ENCODE results near the gene CHST4. TPM values are rescaled to one million over a fixed set of nuclear protein-coding genes. Genes with fewer than 3 reads are reported as not detected.

Gene CHST4
- total RNA-seq, 4 donors from 2014 or later, result 0.26 to 0.63 TPM; not detected in 2

DNA sequence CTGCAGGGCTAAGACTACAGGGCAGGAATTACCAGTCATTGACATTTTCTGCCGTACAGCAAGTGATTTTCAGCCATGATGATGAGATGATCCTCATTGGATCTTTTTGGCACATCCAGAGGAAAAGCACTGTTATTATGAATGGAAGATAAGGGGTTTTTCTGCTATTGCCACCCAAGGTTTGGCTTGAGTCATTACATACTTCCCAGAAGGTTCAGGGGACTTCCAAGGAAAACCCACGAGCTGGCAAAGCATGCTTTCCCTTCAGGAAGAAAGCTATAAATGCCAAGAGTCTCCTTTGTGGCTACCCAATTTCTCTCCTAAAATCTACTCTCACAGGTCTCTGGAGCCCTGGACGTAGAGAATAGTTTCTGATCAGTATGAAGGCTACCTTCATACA is 6.1 kb downstream of the CHST4 start:
- intact Hi-C loops (cut with DNase I), result no loop called here
- no peaks in the 10 kb centered on the region for H3K36me3 ChIP-seq
- H3K27ac ChIP-seq (replicated peaks in 1 of 4), result no peak overlapping the region
- no peak overlapping the region for H3K4me3 ChIP-seq
- H3K27me3 ChIP-seq, result no peaks in the 10 kb centered on the region
- H3K9me3 ChIP-seq, result no peaks in the 10 kb centered on the region
- TF ChIP-seq POLR2AphosphoS5 (IDR thresholded peaks at IDR 0.05), result no peak
- no peak for DNase-seq (ENCODE audit: extremely low spot score)
- no peaks in the 10 kb centered on the region for H3K4me1 ChIP-seq
- 71% methylated on average over 3 of the region's 3 CpGs for WGBS

- no peak for TF ChIP-seq POLR2A (IDR thresholded peaks at IDR 0.05; ENCODE audit: low read depth)
- TF ChIP-seq, protein P1, sequence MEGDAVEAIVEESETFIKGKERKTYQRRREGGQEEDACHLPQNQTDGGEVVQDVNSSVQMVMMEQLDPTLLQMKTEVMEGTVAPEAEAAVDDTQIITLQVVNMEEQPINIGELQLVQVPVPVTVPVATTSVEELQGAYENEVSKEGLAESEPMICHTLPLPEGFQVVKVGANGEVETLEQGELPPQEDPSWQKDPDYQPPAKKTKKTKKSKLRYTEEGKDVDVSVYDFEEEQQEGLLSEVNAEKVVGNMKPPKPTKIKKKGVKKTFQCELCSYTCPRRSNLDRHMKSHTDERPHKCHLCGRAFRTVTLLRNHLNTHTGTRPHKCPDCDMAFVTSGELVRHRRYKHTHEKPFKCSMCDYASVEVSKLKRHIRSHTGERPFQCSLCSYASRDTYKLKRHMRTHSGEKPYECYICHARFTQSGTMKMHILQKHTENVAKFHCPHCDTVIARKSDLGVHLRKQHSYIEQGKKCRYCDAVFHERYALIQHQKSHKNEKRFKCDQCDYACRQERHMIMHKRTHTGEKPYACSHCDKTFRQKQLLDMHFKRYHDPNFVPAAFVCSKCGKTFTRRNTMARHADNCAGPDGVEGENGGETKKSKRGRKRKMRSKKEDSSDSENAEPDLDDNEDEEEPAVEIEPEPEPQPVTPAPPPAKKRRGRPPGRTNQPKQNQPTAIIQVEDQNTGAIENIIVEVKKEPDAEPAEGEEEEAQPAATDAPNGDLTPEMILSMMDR (IDR thresholded peaks at IDR 0.05), result no peak
- TF ChIP-seq POLR2AphosphoS5 (IDR thresholded peaks at IDR 0.05), result no peak
- TF ChIP-seq EP300 (IDR thresholded peaks at IDR 0.05), result no peak
- Histone ChIP-seq H3K4me1 (no peaks in the 10 kb centered on the region), H3K36me3 (no peaks in the 10 kb centered on the region), H3K27ac (replicated peaks in 1 of 4) (no peak overlapping the region), H3K4me3 (no peak overlapping the region), H3K27me3 (no peaks in the 10 kb centered on the region), H3K9me3 (no peaks in the 10 kb centered on the region)
- intact Hi-C loops (cut with DNase I), result no loop called here
- no peak for DNase-seq (ENCODE audit: extremely low spot score)
- 92% methylated on average over 6 of the region's 28 CpGs for WGBS
Observed at GRCh38 chr16:71536752-71537499, 10.7 kb downstream of the CHST4 start.

- no peaks in the 10 kb centered on the region for H3K36me3 ChIP-seq
- H3K9me3 ChIP-seq, result no peaks in the 10 kb centered on the region
- no peaks in the 10 kb centered on the region for H3K27me3 ChIP-seq
- intact Hi-C loops (cut with DNase I), result no loop called here
- no peak for DNase-seq (ENCODE audit: extremely low spot score)
- H3K4me1 ChIP-seq, result no peaks in the 10 kb centered on the region
- H3K4me3 ChIP-seq, result no peak overlapping the region
- WGBS, result 83% methylated on average over 5 of the region's 6 CpGs
- H3K27ac ChIP-seq (replicated peaks in 1 of 4), result no peak overlapping the region
- TF ChIP-seq EP300 (IDR thresholded peaks at IDR 0.05) (no peak), POLR2A (IDR thresholded peaks at IDR 0.05; ENCODE audit: low read depth) (no peak), POLR2AphosphoS5 (IDR thresholded peaks at IDR 0.05) (no peak)
- TF ChIP-seq, protein P1 (IDR thresholded peaks at IDR 0.05), result peak in 2 of 3 experiments; percentile 19 to 42
Observed at GRCh38 chr16:71537643-71538042, 11.4 kb downstream of the CHST4 start.

- intact Hi-C loops (cut with DNase I), result no loop called here
- TF ChIP-seq EP300 (IDR thresholded peaks at IDR 0.05), result no peak
- TF ChIP-seq, protein P1 (IDR thresholded peaks at IDR 0.05), result peak in 1 of 3 experiments; percentile 33
- 24% methylated on average over 10 of the region's 11 CpGs for WGBS
Observed at GRCh38 chr16:71542377-71542776, 16.2 kb downstream of the CHST4 start.

DNA sequence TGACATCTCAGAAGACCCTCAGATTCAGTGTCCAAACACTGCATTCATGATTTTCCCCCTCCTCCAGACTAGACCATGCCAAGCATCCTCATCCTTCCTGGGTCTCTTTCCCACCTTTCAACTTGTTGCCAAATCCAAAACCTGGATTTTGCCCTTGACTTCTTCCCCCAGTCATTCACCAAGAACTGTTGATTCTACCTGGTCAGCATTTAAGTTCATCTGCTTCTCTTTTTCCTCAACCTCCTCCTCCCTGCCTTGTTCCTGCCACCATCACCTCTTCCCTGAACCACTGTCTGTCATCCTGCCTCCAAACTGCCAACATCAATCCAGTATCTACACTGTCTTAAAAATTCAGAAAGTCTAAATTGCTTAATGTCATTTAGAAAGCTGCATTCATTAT is 20.9 kb downstream of the CHST4 start:
- no peaks in the 10 kb centered on the region for H3K9me3 ChIP-seq
- no peaks in the 10 kb centered on the region for H3K36me3 ChIP-seq
- TF ChIP-seq, protein P1 (IDR thresholded peaks at IDR 0.05), result no peak
- TF ChIP-seq EP300 (IDR thresholded peaks at IDR 0.05) (no peak), POLR2A (IDR thresholded peaks at IDR 0.05; ENCODE audit: low read depth) (no peak), POLR2AphosphoS5 (IDR thresholded peaks at IDR 0.05) (no peak)
- H3K27me3 ChIP-seq, result peaks cover 0 to 7% (median 0%) of the 10 kb centered on the region in 4 donors
- H3K4me1 ChIP-seq, result no peaks in the 10 kb centered on the region
- intact Hi-C loops (cut with DNase I), result no loop called here
- no peak overlapping the region for H3K4me3 ChIP-seq
- DNase-seq (ENCODE audit: extremely low spot score), result no peak
- no peak overlapping the region for H3K27ac ChIP-seq (replicated peaks in 1 of 4)

More at GRCh38 chr16:71542377-71542776, 16.2 kb downstream of the CHST4 start:
- Histone ChIP-seq H3K4me1 (no peaks in the 10 kb centered on the region), H3K9me3 (no peaks in the 10 kb centered on the region), H3K27me3 (no peaks in the 10 kb centered on the region), H3K36me3 (no peaks in the 10 kb centered on the region), H3K27ac (replicated peaks in 1 of 4) (no peak overlapping the region), H3K4me3 (no peak overlapping the region)
- DNase-seq (ENCODE audit: extremely low spot score), result no peak

Measured in esophagus muscularis mucosa (tissue), 4 donors.